ENCODE results near the gene C9orf78.

DNA sequence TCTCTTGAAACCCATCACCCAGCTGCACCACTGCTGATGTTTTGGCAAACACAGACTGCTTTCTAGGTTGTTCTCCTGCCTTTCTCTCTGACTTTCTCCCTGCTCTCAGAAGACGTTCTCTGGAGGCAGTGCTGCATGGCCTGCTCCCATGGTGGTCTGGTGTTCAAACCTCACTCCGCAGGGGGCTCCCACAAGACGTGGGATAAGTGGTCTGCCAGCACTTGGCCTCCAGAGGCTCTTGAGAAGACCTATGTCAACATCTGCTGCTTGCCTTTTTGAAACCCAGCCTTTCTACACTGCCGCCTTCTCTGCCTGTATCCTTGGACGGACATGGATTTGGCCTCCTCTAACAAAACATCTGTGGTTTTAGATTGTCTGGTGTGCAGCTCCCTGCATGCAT, 16.7 kb upstream of the C9orf78 start:
- TF ChIP-seq, protein P1, sequence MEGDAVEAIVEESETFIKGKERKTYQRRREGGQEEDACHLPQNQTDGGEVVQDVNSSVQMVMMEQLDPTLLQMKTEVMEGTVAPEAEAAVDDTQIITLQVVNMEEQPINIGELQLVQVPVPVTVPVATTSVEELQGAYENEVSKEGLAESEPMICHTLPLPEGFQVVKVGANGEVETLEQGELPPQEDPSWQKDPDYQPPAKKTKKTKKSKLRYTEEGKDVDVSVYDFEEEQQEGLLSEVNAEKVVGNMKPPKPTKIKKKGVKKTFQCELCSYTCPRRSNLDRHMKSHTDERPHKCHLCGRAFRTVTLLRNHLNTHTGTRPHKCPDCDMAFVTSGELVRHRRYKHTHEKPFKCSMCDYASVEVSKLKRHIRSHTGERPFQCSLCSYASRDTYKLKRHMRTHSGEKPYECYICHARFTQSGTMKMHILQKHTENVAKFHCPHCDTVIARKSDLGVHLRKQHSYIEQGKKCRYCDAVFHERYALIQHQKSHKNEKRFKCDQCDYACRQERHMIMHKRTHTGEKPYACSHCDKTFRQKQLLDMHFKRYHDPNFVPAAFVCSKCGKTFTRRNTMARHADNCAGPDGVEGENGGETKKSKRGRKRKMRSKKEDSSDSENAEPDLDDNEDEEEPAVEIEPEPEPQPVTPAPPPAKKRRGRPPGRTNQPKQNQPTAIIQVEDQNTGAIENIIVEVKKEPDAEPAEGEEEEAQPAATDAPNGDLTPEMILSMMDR (IDR thresholded peaks at IDR 0.05) = no peak
- TF ChIP-seq POLR2A (IDR thresholded peaks at IDR 0.05) = no peak

Measured in esophagus squamous epithelium (tissue), 4 donors.